ENCODE results near the gene TBC1D9. TPM values are rescaled to one million over a fixed set of nuclear protein-coding genes. Genes with fewer than 3 reads are reported as not detected.

Gene TBC1D9
- total RNA-seq, 2 experiments from 2014 or later = 1.0 to 13.0 TPM

DNA sequence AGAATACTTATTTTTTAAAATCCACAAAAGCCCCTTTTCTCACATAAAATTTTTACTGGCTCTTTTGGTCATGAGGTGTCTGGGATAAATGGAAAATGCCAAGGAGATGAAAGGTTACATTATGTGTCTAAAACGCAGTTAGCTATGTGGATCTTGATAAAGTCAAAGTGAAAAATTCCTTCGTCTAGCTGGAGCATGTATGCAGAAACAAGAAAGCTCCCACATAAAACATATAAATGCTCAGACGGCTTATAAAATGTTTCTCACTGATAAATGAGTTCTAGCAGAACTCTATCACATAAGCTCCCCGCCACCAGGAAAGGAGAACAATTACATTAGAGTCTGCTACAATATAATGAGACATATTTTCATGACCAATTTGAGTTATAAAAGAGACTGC, 83.8 kb downstream of the TBC1D9 start:
- H3K4me1 ChIP-seq (ENCODE audit: insufficient read depth, low read length, poor library complexity, severe bottlenecking) = peaks cover 15% of the 10 kb centered on the region
- H2AFZ ChIP-seq (ENCODE audit: low read length) = no peak overlapping the region
- ChIA-PET CTCF (ENCODE audit: unreplicated experiment) (no interaction called here), POLR2A (interaction anchor here (1.0 to 1.5 kb wide), 3 partner anchors 7 to 18 kb away, joined by 3 to 5 read pairs (median 4); no protein-coding TSS in a partner anchor)
- no peak overlapping the region for H3K4me2 ChIP-seq (ENCODE audit: low read length)
- no peaks in the 10 kb centered on the region for H3K9me2 ChIP-seq (ENCODE audit: insufficient read depth, low read length)
- H4K20me1 ChIP-seq (ENCODE audit: insufficient read depth, low read length) = no peaks in the 10 kb centered on the region
- BruUV-seq (replicated peaks) = no TSS peak
- no peak overlapping the region for H3K27ac ChIP-seq (ENCODE audit: low read depth, low read length, poor library complexity, severe bottlenecking)
- no peaks in the 10 kb centered on the region for H3K9me3 ChIP-seq (ENCODE audit: low read length)
- H3K79me2 ChIP-seq (ENCODE audit: insufficient read depth, low read depth, low read length) = no peaks in the 10 kb centered on the region
- no peak overlapping the region for H3K4me3 ChIP-seq (ENCODE audit: low read depth, low read length, poor library complexity, severe bottlenecking)
- peaks cover 19% of the 10 kb centered on the region for H3K36me3 ChIP-seq (ENCODE audit: insufficient read depth, low read length)
- TF ChIP-seq EZH2phosphoT487 (IDR thresholded peaks at IDR 0.05; ENCODE audit: borderline replicate concordance, low read depth, low read length) = no peak
- TF ChIP-seq, protein P1, sequence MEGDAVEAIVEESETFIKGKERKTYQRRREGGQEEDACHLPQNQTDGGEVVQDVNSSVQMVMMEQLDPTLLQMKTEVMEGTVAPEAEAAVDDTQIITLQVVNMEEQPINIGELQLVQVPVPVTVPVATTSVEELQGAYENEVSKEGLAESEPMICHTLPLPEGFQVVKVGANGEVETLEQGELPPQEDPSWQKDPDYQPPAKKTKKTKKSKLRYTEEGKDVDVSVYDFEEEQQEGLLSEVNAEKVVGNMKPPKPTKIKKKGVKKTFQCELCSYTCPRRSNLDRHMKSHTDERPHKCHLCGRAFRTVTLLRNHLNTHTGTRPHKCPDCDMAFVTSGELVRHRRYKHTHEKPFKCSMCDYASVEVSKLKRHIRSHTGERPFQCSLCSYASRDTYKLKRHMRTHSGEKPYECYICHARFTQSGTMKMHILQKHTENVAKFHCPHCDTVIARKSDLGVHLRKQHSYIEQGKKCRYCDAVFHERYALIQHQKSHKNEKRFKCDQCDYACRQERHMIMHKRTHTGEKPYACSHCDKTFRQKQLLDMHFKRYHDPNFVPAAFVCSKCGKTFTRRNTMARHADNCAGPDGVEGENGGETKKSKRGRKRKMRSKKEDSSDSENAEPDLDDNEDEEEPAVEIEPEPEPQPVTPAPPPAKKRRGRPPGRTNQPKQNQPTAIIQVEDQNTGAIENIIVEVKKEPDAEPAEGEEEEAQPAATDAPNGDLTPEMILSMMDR (conservative IDR thresholded peaks at IDR 0.05; ENCODE audit: low read length) = no peak
- intact Hi-C loops (cut with micrococcal nuclease; ENCODE audit: unreplicated experiment) = no loop called here
- no peak for DNase-seq (ENCODE audit: low spot score)

DNA sequence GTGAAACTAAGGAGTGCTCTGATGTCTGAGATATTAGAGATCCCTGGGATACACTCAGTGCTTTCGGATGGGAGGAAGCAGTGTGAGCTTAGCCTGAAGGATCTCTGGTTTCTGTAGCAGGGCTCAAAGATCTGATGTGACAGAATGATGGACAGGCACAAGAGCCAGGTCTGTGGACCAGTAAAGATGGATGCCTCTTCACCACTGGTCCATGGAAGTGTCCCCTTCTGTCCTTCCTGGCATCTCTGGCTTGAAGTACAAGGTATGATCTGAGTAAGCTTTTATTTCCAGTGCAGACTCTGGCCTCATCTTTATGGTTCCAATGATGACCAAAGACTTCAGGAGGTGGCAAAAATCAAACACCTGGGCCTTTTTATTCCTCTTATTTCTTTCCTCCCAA, 88.1 kb downstream of the TBC1D9 start:
- DNase-seq (ENCODE audit: low spot score) = no peak
- H3K4me1 ChIP-seq (ENCODE audit: insufficient read depth, low read length, poor library complexity, severe bottlenecking) = peaks cover 12% of the 10 kb centered on the region
- BruUV-seq (replicated peaks) = no TSS peak
- intact Hi-C loops (cut with micrococcal nuclease; ENCODE audit: unreplicated experiment) = no loop called here
- ChIA-PET CTCF (ENCODE audit: unreplicated experiment) (no interaction called here), POLR2A (interaction anchor here (0.5 to 1.7 kb wide), 5 partner anchors 9 to 187 kb away, joined by 3 to 5 read pairs (median 3); no protein-coding TSS in a partner anchor)
- H4K20me1 ChIP-seq (ENCODE audit: insufficient read depth, low read length) = no peaks in the 10 kb centered on the region
- H3K4me2 ChIP-seq (ENCODE audit: low read length) = no peak overlapping the region
- H3K9me3 ChIP-seq (ENCODE audit: low read length) = no peaks in the 10 kb centered on the region
- H3K79me2 ChIP-seq (ENCODE audit: insufficient read depth, low read depth, low read length) = no peaks in the 10 kb centered on the region
- no peak overlapping the region for H2AFZ ChIP-seq (ENCODE audit: low read length)
- no peaks in the 10 kb centered on the region for H3K9me2 ChIP-seq (ENCODE audit: insufficient read depth, low read length)
- H3K27ac ChIP-seq (ENCODE audit: low read depth, low read length, poor library complexity, severe bottlenecking) = no peak overlapping the region
- H3K36me3 ChIP-seq (ENCODE audit: insufficient read depth, low read length) = peaks cover 19% of the 10 kb centered on the region
- TF ChIP-seq, protein P1 (conservative IDR thresholded peaks at IDR 0.05; ENCODE audit: low read length) = no peak
- TF ChIP-seq EZH2phosphoT487 (IDR thresholded peaks at IDR 0.05; ENCODE audit: borderline replicate concordance, low read depth, low read length) = no peak
- H3K4me3 ChIP-seq (ENCODE audit: low read depth, low read length, poor library complexity, severe bottlenecking) = no peak overlapping the region

DNA sequence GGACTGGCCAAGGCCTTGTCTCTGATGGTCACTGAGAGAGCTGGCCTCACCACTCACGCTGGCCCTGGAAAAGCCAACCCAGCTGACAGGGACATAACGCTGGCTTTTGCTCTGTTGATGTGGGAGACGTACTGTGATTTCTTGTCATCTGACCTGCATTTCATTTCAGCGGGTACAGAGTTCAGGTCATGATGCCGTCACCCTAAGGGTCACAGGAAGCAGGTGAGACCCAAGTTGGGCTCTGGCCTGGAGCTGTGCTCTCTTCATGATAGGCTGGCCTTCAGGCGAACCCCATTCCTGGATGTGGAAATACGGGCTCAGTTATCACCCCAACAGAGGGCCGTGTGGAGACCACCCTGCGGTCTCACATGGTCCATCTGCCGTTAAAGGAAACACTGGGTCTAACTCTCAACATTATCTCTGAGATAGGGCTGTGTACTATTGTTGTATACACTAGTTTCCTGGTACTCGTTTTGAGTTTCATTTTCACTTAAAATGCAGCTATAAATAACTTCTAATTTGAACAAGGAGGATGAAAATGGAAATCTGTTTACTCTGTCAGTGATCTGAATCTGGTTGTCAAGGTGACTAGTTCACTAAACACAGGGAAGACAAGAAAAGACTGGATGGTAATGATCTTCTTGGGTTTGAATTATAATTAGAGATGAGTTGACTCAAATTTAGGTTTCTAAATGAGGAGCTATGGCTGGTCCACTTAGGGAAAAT, 89.1 kb downstream of the TBC1D9 start:
- H3K4me2 ChIP-seq (ENCODE audit: low read length) = 0 out of 2 replicates have a peak overlapping the region, but pooled peaks have one; percentile 2
- no peaks in the 10 kb centered on the region for H3K9me2 ChIP-seq (ENCODE audit: insufficient read depth, low read length)
- no peak for DNase-seq (ENCODE audit: low spot score)
- BruUV-seq (replicated peaks) = no TSS peak
- H3K9me3 ChIP-seq (ENCODE audit: low read length) = no peaks in the 10 kb centered on the region
- ChIA-PET CTCF (ENCODE audit: unreplicated experiment) (no interaction called here), POLR2A (interaction anchor here (0.6 to 1.7 kb wide), 4 partner anchors 11 to 27 kb away, joined by 3 to 5 read pairs (median 4); no protein-coding TSS in a partner anchor)
- H4K20me1 ChIP-seq (ENCODE audit: insufficient read depth, low read length) = no peaks in the 10 kb centered on the region
- no peaks in the 10 kb centered on the region for H3K79me2 ChIP-seq (ENCODE audit: insufficient read depth, low read depth, low read length)
- no peak overlapping the region for H2AFZ ChIP-seq (ENCODE audit: low read length)
- H3K36me3 ChIP-seq (ENCODE audit: insufficient read depth, low read length) = peaks cover 19% of the 10 kb centered on the region
- TF ChIP-seq EZH2phosphoT487 (IDR thresholded peaks at IDR 0.05; ENCODE audit: borderline replicate concordance, low read depth, low read length) = no peak
- TF ChIP-seq, protein P1 (conservative IDR thresholded peaks at IDR 0.05; ENCODE audit: low read length) = no peak
- intact Hi-C loops (cut with micrococcal nuclease; ENCODE audit: unreplicated experiment) = loop anchor here (1.0 kb wide), 1 partner anchor 8 kb away; no protein-coding TSS in a partner anchor
- H3K4me3 ChIP-seq (ENCODE audit: low read depth, low read length, poor library complexity, severe bottlenecking) = no peak overlapping the region
- peaks cover 12% of the 10 kb centered on the region for H3K4me1 ChIP-seq (ENCODE audit: insufficient read depth, low read length, poor library complexity, severe bottlenecking)
- no peak overlapping the region for H3K27ac ChIP-seq (ENCODE audit: low read depth, low read length, poor library complexity, severe bottlenecking)
